Body of pancreas (tissue), 4 donors: ENCODE data around the gene FBXO46. TPM values are rescaled to one million over a fixed set of nuclear protein-coding genes. Genes with fewer than 3 reads are reported as not detected.
A peak's percentile ranks its signal among the peaks of the same experiment; 100 is the strongest.

Source experiments
- ATAC-seq: fragments of 150-250 bp; one replicate; pipeline ENCODE4 v1.9.1; 2016
- DNase-seq, 4 donors: peaks; one replicate each; pipeline ENCODE4 v3.0.0-alpha.2; 2019
- H3K27ac ChIP-seq, 4 donors: fragments of 200-600 bp; sonication (generic); 1 replicate in 3 of 4; 2 replicates in 1 of 4; pipeline versions ENCODE4 v1.5.1 to v1.6.1; 2016 to 2019; ENCODE audit warnings: mild to moderate bottlenecking in 1 of 4, mixed read lengths in 1 of 4, moderate library complexity in 1 of 4
- H3K27me3 ChIP-seq, 2 donors: fragments of 200-600 bp; sonication (generic); one replicate each; pipeline ENCODE4 v1.6.0; 2016; ENCODE audit warnings: mild to moderate bottlenecking in 1 of 2
- H3K36me3 ChIP-seq, 2 donors: fragments of 200-600 bp; sonication (generic); replicated peaks in 1 of 2; 2 replicates each; pipeline ENCODE4 v1.5.1; 2016; ENCODE audit warnings: low read depth in 2 of 2; ENCODE audit not compliant: insufficient read depth in 1 of 2
- H3K4me1 ChIP-seq: fragments of 200-600 bp; sonication (generic); one replicate; pipeline ENCODE4 v1.6.0; 2016
- H3K4me3 ChIP-seq, 2 donors: fragments of 200-600 bp; sonication (generic); 1 replicate in 1 of 2; 2 replicates in 1 of 2; pipeline ENCODE4 v1.5.1; 2016 to 2019
- H3K9me3 ChIP-seq, 3 donors: fragments of 200-600 bp; sonication (generic); 1 replicate in 2 of 3; 2 replicates in 1 of 3; pipeline ENCODE4 v1.5.1; 2016
- POLR2A ChIP-seq, 3 donors: fragments of 450-650 bp; IDR thresholded peaks; one replicate each; pipeline ENCODE4 v1.6.1; 2016; ENCODE audit warnings: antibody characterized with exemption in 3 of 3, mild to moderate bottlenecking in 2 of 3
- WGBS, 2 donors: methylation state at CpG; one replicate each; pipeline ENCODE4 v1.1.5; 2017; 5-methylcytosine and 5-hydroxymethylcytosine counted together
- intact Hi-C: fragments of 100-400 bp; cut with DNase I; formaldehyde crosslinking; loops from one replicate; pipeline ENCODE4 v1.15.1; 2023
- total RNA-seq, 2 donors: library from RNA; depleted of rRNA; stranded (reverse); fragments of >200 nt; gene quantifications; one replicate each; pipeline ENCODE4 v1.1.0, GENCODE V29; 2016
- TF ChIP-seq, protein P1 (sequence below), 7 experiments: fragments of 450-650 bp in 4 of 7; fragments of 200-600 bp in 3 of 7; sonication (generic) in 3 of 7; IDR thresholded peaks; one replicate each; pipeline ENCODE4 v1.5.1; 2016 to 2019; ENCODE audit warnings: antibody characterized with exemption in 7 of 7

FBXO46 gene
- total RNA-seq, 2 donors from 2014 or later, result 7.8 to 11.9 TPM

DNA sequence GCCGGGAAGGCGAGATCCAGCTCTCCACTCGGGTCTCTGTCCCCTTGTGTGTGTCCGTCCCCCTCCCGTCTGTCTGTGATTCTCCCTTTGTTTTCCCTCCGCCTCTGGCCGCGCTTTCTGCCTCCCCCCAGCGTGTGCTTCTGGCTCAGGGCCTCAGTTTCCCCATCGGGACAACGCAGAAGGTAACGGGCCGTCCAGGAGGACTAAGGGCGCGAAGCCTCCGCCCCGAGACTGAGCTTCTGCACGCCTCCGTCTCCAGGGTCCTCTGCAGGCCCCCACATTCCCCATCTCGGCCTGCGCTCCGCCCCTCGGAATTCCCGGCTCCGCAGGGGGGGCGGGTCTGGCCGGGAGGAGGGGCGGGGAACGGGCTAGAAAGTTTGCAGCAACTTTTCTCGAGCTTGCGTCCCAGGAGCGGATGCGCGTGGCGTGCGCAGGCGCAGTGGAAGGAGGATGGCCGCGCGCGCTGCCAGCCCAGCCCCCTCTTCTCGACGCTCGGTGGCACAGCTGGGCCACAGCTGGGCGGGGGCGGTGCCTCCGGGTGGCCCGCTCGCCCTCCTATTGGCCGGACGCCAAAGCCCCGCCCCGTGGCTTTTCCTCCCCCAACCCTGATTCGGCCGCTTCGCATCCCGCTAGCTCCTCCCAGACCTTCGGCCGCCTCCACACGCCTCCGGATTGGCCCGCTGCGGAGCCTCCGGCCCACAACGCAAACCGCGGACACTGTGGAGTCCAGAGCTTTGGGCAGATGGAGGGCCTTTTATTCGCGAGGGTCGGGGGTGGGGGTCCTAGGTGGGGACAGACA, 38.5 kb upstream of the FBXO46 start, which contains the start of gene SIX5:
SIX5 (minus strand) TSS at position 269 of the 799 bp plus-strand sequence. CDS start 408 bp downstream, outside the sequence.
- ATAC-seq (peak; percentile 63), DNase-seq (peak; percentile 98 to 99 (median 99))
- Histone ChIP-seq H3K27me3 (no peaks in the 10 kb centered on the region), H3K27ac (peak within 1 kb of the TSS; percentile 93 to 98 (median 98)), H3K36me3 (no peaks in the 10 kb centered on the region), H3K9me3 (no peaks in the 10 kb centered on the region), H3K4me3 (peak within 1 kb of the TSS; percentile 60 to 80), H3K4me1 (peaks cover 77% of the 10 kb centered on the region)
- intact Hi-C loops, result no loop called here
- WGBS, 2 donors, result 0% methylated on average over 38 to 70 of the region's 70 CpGs
- TF ChIP-seq POLR2A (IDR thresholded peaks at IDR 0.05), result peak; percentile 75 to 94 (median 92)
- TF ChIP-seq, protein P1, sequence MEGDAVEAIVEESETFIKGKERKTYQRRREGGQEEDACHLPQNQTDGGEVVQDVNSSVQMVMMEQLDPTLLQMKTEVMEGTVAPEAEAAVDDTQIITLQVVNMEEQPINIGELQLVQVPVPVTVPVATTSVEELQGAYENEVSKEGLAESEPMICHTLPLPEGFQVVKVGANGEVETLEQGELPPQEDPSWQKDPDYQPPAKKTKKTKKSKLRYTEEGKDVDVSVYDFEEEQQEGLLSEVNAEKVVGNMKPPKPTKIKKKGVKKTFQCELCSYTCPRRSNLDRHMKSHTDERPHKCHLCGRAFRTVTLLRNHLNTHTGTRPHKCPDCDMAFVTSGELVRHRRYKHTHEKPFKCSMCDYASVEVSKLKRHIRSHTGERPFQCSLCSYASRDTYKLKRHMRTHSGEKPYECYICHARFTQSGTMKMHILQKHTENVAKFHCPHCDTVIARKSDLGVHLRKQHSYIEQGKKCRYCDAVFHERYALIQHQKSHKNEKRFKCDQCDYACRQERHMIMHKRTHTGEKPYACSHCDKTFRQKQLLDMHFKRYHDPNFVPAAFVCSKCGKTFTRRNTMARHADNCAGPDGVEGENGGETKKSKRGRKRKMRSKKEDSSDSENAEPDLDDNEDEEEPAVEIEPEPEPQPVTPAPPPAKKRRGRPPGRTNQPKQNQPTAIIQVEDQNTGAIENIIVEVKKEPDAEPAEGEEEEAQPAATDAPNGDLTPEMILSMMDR (IDR thresholded peaks at IDR 0.05), result no peak

DNA sequence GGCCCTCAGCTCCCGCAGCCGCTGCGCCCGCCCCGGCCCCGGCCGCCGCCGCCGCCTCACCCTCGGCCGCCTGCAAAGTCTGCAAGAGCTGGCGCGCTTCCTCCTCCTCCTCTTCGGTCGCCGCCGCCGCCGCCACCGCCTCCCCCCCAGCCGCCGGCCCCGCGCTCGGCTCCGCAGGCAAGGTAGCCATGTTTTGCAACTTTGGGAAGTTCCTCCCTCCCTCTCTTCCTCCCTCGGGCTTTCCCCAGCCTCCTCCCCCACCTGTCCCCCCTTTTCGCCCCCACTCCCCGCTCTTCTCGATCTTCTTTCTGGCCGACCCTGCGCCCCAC, 37.9 kb upstream of the FBXO46 start:
- no peak for ATAC-seq
- no peak for TF ChIP-seq POLR2A (IDR thresholded peaks at IDR 0.05)
- TF ChIP-seq, protein P1 (IDR thresholded peaks at IDR 0.05), result no peak
- peak; percentile 44 to 64 (median 59) for DNase-seq
- Histone ChIP-seq H3K36me3 (no peaks in the 10 kb centered on the region), H3K9me3 (no peaks in the 10 kb centered on the region), H3K27ac (peak overlapping the region; percentile 93 to 98 (median 98)), H3K27me3 (no peaks in the 10 kb centered on the region), H3K4me3 (peak overlapping the region; percentile 60 to 80), H3K4me1 (peaks cover 75% of the 10 kb centered on the region)
- intact Hi-C loops, result no loop called here
- WGBS, 2 donors, result 1% methylated on average over 23 of the region's 33 CpGs

DNA sequence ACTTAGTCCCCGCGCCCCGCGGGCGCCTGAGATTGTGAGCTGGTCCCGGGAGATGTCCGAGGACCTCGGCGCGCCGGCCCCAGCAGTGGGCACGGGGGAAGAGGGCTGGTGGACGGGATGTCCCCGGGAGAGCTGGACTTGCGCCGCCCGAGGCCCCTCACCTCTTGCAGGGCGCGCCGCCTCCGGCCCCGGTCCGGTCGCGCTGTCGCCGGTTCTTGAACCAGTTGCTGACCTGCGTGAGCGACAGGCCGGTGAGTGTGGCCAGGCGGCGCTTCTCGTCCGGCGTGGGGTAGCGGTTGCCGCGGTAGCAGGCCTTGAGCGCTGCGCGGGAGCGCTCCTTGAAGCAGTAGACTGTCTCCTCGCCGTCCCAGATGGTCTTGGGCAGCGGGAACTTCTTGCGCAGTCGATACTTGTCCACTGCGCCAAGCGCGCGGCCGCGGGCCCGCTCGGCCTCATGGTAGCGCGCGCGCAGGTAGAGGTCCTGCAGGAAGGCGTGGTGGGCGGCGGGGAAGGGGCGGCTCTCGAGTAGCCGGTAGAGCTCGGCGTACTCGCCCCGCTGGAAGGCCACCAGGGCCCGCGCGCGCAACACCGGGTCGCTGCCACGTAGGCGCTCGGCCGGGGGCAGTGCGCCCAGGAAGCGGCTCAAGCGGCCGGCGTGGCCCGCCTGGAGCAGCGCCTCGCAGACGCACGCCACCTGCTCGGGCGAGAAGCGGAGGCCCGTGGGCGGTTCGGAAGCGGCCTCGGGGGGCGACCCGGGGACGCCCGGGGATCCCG, 37.4 kb upstream of the FBXO46 start:
- WGBS, 2 donors, result 1% methylated on average over 98 of the region's 102 CpGs; no CpG with 5 or more reads in 1 of the 2 donors
- H3K9me3 ChIP-seq, result no peaks in the 10 kb centered on the region
- intact Hi-C loops, result no loop called here
- H3K4me1 ChIP-seq, result peaks cover 69% of the 10 kb centered on the region
- H3K4me3 ChIP-seq, result peak overlapping the region; percentile 60 to 80
- peak; percentile 6 for ATAC-seq
- no peaks in the 10 kb centered on the region for H3K27me3 ChIP-seq
- TF ChIP-seq, protein P1 (IDR thresholded peaks at IDR 0.05), result no peak
- TF ChIP-seq POLR2A (IDR thresholded peaks at IDR 0.05), result peak; percentile 57 to 75 (median 74)
- no peaks in the 10 kb centered on the region for H3K36me3 ChIP-seq
- H3K27ac ChIP-seq, result peak overlapping the region; percentile 93 to 98 (median 98)
- peak; percentile 80 to 86 (median 85) for DNase-seq

DNA sequence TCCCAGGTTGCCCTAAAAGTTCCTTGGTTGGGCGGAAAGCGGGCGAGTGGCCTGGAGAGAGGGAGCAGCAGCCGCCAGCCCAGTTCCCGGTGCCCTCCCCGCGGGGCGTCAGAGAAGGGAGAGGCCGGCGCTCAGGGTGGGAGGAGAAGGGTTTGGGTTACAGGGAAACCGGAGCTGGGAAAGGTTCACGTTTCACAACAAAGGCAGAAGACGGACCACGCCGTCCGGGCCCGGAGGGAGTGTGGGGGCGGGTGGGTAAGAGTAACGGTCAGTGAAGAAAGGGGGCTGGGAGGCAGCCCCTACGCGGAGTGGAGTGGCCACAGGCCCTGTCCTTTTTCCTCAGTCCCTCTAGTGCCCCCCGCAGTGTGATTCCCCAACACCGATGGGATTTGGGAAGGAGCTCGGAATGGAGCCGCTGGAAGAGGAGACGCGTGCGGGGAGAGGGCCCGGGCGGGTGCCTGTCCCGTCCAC, 36.7 kb upstream of the FBXO46 start:
- Histone ChIP-seq H3K4me3 (peak overlapping the region; percentile 60 to 80), H3K9me3 (no peaks in the 10 kb centered on the region), H3K4me1 (peaks cover 63% of the 10 kb centered on the region), H3K27me3 (no peaks in the 10 kb centered on the region), H3K27ac (peak overlapping the region; percentile 93 to 98 (median 98)), H3K36me3 (no peaks in the 10 kb centered on the region)
- DNase-seq (peak; percentile 83 to 88 (median 86)), ATAC-seq (peak; percentile 7)
- intact Hi-C loops, result no loop called here
- WGBS, 2 donors, result 13 to 18% methylated on average over 18 to 31 of the region's 31 CpGs
- TF ChIP-seq, protein P1 (IDR thresholded peaks at IDR 0.05), result no peak
- TF ChIP-seq POLR2A (IDR thresholded peaks at IDR 0.05), result peak; percentile 68 to 84 (median 71)
